Measurements from ENCODE around the gene GTF2H4. TPM values are rescaled to one million over a fixed set of nuclear protein-coding genes. Genes with fewer than 3 reads are reported as not detected.

Gene GTF2H4
- total and polyA plus RNA-seq, 8 donors, result 3.9 to 67.4 (median 13.0) TPM

GRCh38 chr6:30882759-30883684 lies 25.0 kb upstream of the GTF2H4 start:
- peak overlapping the region; percentile 92 to 95 (median 93) for H3K27ac ChIP-seq
- peaks cover 38 to 65% (median 55%) of the 10 kb centered on the region in 4 donors for H3K4me1 ChIP-seq
- 16 to 41% (median 26%) methylated on average over 11 to 15 of the region's 15 CpGs for WGBS, 5 donors
- peak; percentile 88 to 90 for DNase-seq
- TF ChIP-seq, protein P1, sequence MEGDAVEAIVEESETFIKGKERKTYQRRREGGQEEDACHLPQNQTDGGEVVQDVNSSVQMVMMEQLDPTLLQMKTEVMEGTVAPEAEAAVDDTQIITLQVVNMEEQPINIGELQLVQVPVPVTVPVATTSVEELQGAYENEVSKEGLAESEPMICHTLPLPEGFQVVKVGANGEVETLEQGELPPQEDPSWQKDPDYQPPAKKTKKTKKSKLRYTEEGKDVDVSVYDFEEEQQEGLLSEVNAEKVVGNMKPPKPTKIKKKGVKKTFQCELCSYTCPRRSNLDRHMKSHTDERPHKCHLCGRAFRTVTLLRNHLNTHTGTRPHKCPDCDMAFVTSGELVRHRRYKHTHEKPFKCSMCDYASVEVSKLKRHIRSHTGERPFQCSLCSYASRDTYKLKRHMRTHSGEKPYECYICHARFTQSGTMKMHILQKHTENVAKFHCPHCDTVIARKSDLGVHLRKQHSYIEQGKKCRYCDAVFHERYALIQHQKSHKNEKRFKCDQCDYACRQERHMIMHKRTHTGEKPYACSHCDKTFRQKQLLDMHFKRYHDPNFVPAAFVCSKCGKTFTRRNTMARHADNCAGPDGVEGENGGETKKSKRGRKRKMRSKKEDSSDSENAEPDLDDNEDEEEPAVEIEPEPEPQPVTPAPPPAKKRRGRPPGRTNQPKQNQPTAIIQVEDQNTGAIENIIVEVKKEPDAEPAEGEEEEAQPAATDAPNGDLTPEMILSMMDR (IDR thresholded peaks at IDR 0.05), result no peak
- no peak for TF ChIP-seq POLR2A (IDR thresholded peaks at IDR 0.05)
- no peak for TF ChIP-seq POLR2AphosphoS5 (IDR thresholded peaks at IDR 0.05)
- TF ChIP-seq EP300 (IDR thresholded peaks at IDR 0.05), result no peak
- H3K4me3 ChIP-seq, result peak overlapping the region; percentile 79 to 92 (median 80)
- H3K9me3 ChIP-seq, result no peaks in the 10 kb centered on the region
- peaks cover 0 to 4% (median 0%) of the 10 kb centered on the region in 3 donors for H3K27me3 ChIP-seq
- H3K36me3 ChIP-seq, result no peaks in the 10 kb centered on the region
- intact Hi-C loops (cut with DNase I; ENCODE audit: low total_unique reads), result no loop called here

GRCh38 chr6:30883685-30884520 lies 24.1 kb upstream of the GTF2H4 start, which contains the start of gene DDR1:
Gene DDR1 (plus strand): TSS chr6:30884519. CDS start chr6:30888730, 4,211 bp downstream.
- peaks cover 38 to 65% (median 54%) of the 10 kb centered on the region in 4 donors for H3K4me1 ChIP-seq
- WGBS, 5 donors, result 5 to 23% (median 20%) methylated on average over 13 to 60 of the region's 62 CpGs
- peak within 1 kb of the TSS; percentile 92 to 95 (median 93) for H3K27ac ChIP-seq
- peak in 2 of 3 donors; percentile 25 to 36 for TF ChIP-seq POLR2AphosphoS5 (IDR thresholded peaks at IDR 0.05)
- no peak for TF ChIP-seq POLR2A (IDR thresholded peaks at IDR 0.05)
- TF ChIP-seq EP300 (IDR thresholded peaks at IDR 0.05), result no peak
- TF ChIP-seq, protein P1 (IDR thresholded peaks at IDR 0.05), result no peak
- H3K36me3 ChIP-seq, result peaks cover 0 to 5% (median 3%) of the 10 kb centered on the region in 4 donors
- intact Hi-C loops (cut with DNase I; ENCODE audit: low total_unique reads), result no loop called here
- peaks cover 0 to 4% (median 0%) of the 10 kb centered on the region in 3 donors for H3K27me3 ChIP-seq
- peak; percentile 89 to 95 for DNase-seq
- H3K4me3 ChIP-seq, result peak within 1 kb of the TSS; percentile 79 to 92 (median 80)
- H3K9me3 ChIP-seq, result no peaks in the 10 kb centered on the region

- Histone ChIP-seq H3K9me3 (no peaks in the 10 kb centered on the region), H3K27ac (peak overlapping the region; percentile 92 to 95 (median 93)), H3K36me3 (peaks cover 0 to 14% (median 12%) of the 10 kb centered on the region in 4 donors), H3K4me3 (peak overlapping the region; percentile 79 to 92 (median 80)), H3K27me3 (peaks cover 0 to 4% (median 0%) of the 10 kb centered on the region in 3 donors), H3K4me1 (peaks cover 38 to 73% (median 57%) of the 10 kb centered on the region in 4 donors)
- DNase-seq, result peak; percentile 43 to 72
- 3 to 6% (median 4%) methylated on average over 14 to 59 of the region's 59 CpGs for WGBS, 5 donors
- TF ChIP-seq, protein P1 (IDR thresholded peaks at IDR 0.05), result no peak
- TF ChIP-seq POLR2A (IDR thresholded peaks at IDR 0.05) (no peak), EP300 (IDR thresholded peaks at IDR 0.05) (no peak), POLR2AphosphoS5 (IDR thresholded peaks at IDR 0.05) (no peak)
- intact Hi-C loops (cut with DNase I; ENCODE audit: low total_unique reads), result no loop called here
These were observed 23.2 kb upstream of the GTF2H4 start for GRCh38 chr6:30884521-30885480.
